CD1c-positive myeloid dendritic cell (primary cell): ENCODE data around the gene INPP5A.
"Not testable (repeated sequence)": the region's sequence is repeated elsewhere in the genome, so short reads cannot be mapped to it uniquely, and the experiment has no call there.

Experiments
- DNase-seq: peaks from one replicate; pipeline ENCODE4 v3.0.0-alpha.2; 2016; ENCODE audit errors: extremely low spot score

Gene INPP5A

GRCh38 chr10:132657127-132657706, 119.6 kb downstream of the INPP5A start:
- no peak for DNase-seq

GRCh38 chr10:132657748-132658147, 120.2 kb downstream of the INPP5A start:
- DNase-seq, result no peak

DNA sequence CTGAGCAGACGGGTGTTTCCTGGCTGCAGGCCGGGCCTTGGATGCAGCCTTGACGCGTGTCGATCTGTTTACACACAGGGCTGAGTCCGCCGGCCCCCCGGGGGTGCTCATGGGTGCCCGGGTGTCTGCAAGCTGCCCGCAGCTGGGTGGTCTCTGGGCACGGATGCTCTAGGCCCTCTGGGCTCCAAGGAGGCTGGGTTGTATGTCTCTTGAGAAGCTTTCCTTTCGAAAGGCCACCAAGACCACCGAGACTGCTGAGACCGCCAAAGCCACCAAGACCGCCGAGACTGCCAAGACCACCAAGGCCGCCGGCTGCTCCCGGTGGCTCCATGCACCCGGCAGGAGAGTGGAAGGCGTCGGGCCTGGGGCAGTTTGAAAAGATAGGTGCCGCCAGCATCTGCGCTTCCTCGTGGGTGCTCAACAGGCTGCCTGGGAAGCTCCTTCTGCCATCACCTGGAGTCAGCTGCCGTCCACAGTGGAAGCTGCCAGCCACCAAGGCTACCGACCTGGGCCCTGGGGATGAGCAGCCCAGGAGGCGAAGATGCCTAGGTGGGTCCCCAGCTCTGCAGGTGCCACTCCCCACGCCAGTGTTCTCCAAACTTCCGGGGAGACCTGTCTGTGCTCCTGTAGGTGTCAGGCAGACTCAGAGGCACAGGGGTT, 121.1 kb downstream of the INPP5A start:
- DNase-seq, result no peak

GRCh38 chr10:132659206-132660091, 121.9 kb downstream of the INPP5A start:
- no peak for DNase-seq

GRCh38 chr10:132660385-132660784, 122.8 kb downstream of the INPP5A start:
- no peak for DNase-seq

DNA sequence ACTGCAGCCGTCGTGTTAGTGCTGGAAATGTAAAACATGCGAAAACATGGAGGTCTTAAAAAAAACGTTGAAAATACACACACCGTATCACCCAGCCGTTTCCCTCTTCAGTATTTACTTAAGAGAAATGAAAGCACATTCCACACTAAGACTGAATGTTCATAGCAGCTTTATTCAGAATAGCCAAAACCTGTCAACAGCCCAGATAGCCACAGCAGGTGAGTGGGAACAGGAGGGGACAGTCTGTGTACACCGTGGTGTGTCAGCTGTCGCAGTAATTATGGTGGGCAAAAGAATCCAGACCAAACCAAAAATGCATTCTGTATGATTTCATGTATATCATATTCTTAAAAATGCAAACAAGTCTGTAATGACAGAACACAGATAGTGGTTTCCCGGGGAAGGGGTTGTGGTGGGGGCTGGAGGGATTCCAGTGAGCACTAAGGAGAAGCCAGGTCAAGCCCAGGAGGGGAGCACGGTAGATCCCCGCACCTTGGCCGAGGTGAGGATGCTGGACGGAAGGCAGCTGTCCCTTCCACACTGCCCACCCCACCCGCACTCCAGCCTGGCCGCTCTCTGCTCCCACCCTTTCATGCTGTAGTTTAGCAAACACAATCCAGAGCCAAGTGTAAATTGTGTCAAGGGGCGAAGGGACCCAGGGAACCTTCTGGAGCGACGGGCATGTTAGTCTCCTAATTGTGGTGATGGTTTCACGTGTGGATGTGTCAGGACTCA, 124.8 kb downstream of the INPP5A start:
- no peak for DNase-seq

- no peak for DNase-seq
Measured at GRCh38 chr10:132663666-132664365, 126.2 kb downstream of the INPP5A start.

DNA sequence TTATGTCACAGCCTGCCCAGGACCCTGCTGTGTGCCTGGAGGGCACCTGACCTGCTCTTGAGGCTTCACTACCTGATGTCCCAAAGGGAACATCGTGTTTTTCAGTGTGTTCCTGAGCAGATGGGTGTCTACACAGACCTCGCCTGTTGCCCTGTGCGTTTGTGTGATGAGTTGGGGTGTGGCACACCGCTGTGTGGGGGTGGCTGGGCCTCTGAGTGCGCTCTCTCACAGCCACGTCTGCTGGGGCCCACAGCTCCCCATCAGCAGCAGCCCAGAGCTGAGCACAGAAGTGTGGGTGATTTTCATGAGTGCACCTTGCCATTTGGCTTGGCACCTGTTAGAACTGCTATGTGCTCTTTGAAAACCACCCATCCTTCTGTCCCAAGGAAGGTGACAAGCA, 126.8 kb downstream of the INPP5A start:
- no peak for DNase-seq

- DNase-seq, result no peak
Measured at GRCh38 chr10:132664883-132665282, 127.3 kb downstream of the INPP5A start.

- DNase-seq, result peak; percentile 80
Measured at GRCh38 chr10:132665946-132666704, 128.5 kb downstream of the INPP5A start.

DNA sequence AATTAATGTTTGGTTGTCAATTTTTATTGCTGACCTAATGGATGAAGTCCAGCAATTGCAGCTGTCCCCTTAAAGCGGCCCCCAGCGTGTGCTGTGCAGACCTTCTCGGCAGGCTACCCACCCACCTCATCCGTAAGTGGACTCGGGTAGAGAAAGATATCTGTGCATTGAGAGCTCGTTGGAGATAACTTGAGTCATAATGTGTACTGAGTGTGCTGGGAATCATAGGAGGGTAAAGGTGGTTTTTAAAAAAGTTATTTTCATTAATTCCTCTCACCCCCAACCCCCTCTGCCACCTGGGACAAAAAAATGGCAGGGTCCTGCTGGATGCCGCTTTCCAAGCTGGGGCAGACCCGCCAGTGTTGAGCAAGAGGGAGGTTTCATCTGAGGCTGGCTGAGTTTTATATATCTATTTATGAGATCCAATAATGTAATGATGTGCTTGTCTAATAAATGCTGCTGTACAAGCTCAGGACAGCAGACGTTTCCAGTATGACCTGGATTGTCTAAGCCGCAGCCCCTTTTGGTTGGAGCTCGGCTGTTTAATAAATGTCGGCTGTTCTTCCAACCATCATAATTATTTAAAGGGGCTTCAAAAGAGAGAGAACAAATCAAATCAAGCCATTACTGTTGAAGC, 129.2 kb downstream of the INPP5A start:
- no peak for DNase-seq

GRCh38 chr10:132667342-132668047, 129.9 kb downstream of the INPP5A start:
- no peak for DNase-seq

- no peak for DNase-seq
Measured at GRCh38 chr10:132668048-132668394, 130.4 kb downstream of the INPP5A start.

DNA sequence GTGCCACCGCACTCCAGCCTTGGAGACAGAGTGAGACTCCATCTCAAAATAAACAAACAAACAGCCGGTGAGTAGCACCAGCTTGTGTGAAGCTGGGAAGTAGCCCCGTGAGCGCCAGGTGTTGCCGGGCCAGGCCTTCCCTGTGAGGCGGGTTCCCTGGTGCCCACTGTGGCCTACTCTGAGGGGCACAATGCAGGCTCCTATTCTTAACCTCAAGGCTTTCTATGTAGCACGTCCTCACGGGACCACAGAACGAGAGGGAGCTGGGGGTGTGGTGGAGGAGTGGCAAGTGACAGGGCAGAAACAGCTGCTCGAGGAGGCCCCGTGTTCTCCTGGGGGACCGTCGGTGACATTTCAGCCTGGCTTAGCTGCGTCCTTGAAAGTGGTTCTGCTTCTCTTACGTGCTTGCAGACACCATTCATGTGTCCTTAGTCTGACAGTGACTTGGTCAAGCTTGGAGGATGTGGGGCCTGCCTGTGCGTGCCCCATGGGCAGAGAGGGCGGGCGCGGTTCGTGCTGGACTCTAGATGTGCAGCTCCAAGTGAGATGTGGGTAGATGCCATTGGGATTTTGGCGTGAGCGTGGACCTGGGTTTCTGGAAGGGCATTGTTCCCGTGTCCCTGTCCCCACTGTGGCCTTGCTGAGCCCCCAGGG, 131.7 kb downstream of the INPP5A start:
- DNase-seq, result no peak

- no peak for DNase-seq
Measured at GRCh38 chr10:132670546-132671227, 133.1 kb downstream of the INPP5A start.

GRCh38 chr10:132671228-132672154, 133.9 kb downstream of the INPP5A start:
- no peak for DNase-seq

GRCh38 chr10:132673746-132674145, 136.2 kb downstream of the INPP5A start:
- DNase-seq, result not testable (repeated sequence)
